ENCODE data around the gene HS2ST1. TPM values are rescaled to one million over a fixed set of nuclear protein-coding genes. Genes with fewer than 3 reads are reported as not detected.

Gene HS2ST1
- total RNA-seq, 2 donors from 2014 or later = 21.3 to 23.5 TPM

- no peak for DNase-seq
Observed at GRCh38 chr1:86950712-86951419, 36.4 kb downstream of the HS2ST1 start.

DNA sequence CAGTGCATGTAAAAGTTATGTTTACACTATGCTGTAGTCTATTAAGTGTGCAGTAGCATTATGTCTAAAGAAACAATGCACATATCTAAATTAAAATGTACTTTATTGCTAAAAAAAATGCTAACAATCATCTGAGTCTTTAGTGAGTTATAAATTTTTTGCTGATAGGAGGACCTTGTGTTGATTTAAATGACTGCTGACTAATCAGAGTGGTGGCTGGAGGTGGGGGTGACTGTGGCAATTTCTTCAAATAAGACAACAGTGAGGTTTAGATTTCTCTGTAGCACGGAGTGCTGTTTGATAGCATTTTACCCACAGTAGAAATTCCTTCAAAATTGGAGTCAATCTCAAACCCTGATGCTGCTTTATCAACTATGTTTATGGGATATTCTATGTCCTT lies 37.0 kb downstream of the HS2ST1 start:
- TF ChIP-seq CTCF (IDR thresholded peaks at IDR 0.05) = no peak
- Histone ChIP-seq H3K27me3 (no peaks in the 10 kb centered on the region), H3K27ac (no peak overlapping the region), H3K9ac (ENCODE audit: low read depth in 2 of 2, low read length in 2 of 2) (no peak overlapping the region), H3K4me3 (no peak overlapping the region), H3K4me1 (no peaks in the 10 kb centered on the region), H3K36me3 (no peaks in the 10 kb centered on the region), H3K9me3 (no peaks in the 10 kb centered on the region)
- no peak for DNase-seq
- intact Hi-C loops (cut with DNase I) = no loop called here

More at GRCh38 chr1:86950712-86951419, 36.4 kb downstream of the HS2ST1 start:
- intact Hi-C loops (cut with DNase I) = no loop called here
- no peaks in the 10 kb centered on the region for H3K36me3 ChIP-seq
- H3K9ac ChIP-seq (ENCODE audit: low read depth in 2 of 2, low read length in 2 of 2) = no peak overlapping the region
- no peak for TF ChIP-seq CTCF (IDR thresholded peaks at IDR 0.05)
- H3K4me3 ChIP-seq = no peak overlapping the region
- H3K27ac ChIP-seq = no peak overlapping the region
- H3K4me1 ChIP-seq = no peaks in the 10 kb centered on the region
- H3K27me3 ChIP-seq = no peaks in the 10 kb centered on the region
- no peaks in the 10 kb centered on the region for H3K9me3 ChIP-seq

DNA sequence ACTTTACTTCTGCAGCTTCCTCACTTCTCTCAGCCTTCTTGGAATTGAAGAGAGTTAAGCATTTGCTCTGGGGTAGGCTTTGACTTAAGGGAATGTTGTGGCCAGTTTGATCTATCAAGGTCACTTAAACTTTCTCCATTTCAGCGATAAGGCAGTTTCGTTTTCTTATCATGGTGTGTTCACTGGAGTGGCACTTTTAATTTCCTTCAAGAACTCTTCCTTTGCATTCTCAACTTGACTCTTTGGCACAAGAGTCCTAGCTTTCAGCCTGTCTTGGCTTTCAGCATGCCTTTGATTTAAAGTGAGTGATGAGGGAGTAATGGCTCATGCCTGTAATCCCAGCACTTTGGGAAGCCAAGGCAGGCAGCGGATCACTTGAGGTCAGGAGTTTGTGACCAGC lies 38.7 kb downstream of the HS2ST1 start:
- no peaks in the 10 kb centered on the region for H3K4me1 ChIP-seq
- no peaks in the 10 kb centered on the region for H3K36me3 ChIP-seq
- intact Hi-C loops (cut with DNase I) = no loop called here
- no peak overlapping the region for H3K9ac ChIP-seq (ENCODE audit: low read depth in 2 of 2, low read length in 2 of 2)
- no peak overlapping the region for H3K4me3 ChIP-seq
- H3K27ac ChIP-seq = no peak overlapping the region
- H3K27me3 ChIP-seq = no peaks in the 10 kb centered on the region
- DNase-seq = no peak
- TF ChIP-seq CTCF (IDR thresholded peaks at IDR 0.05) = no peak
- no peaks in the 10 kb centered on the region for H3K9me3 ChIP-seq

GRCh38 chr1:86955678-86956077 lies 41.2 kb downstream of the HS2ST1 start:
- no peaks in the 10 kb centered on the region for H3K9me3 ChIP-seq
- H3K36me3 ChIP-seq = no peaks in the 10 kb centered on the region
- no peaks in the 10 kb centered on the region for H3K4me1 ChIP-seq
- no peak for DNase-seq
- H3K27me3 ChIP-seq = no peaks in the 10 kb centered on the region
- intact Hi-C loops (cut with DNase I) = no loop called here
- no peak overlapping the region for H3K4me3 ChIP-seq
- H3K9ac ChIP-seq (ENCODE audit: low read depth in 2 of 2, low read length in 2 of 2) = no peak overlapping the region
- H3K27ac ChIP-seq = no peak overlapping the region
- TF ChIP-seq CTCF (IDR thresholded peaks at IDR 0.05) = no peak

DNA sequence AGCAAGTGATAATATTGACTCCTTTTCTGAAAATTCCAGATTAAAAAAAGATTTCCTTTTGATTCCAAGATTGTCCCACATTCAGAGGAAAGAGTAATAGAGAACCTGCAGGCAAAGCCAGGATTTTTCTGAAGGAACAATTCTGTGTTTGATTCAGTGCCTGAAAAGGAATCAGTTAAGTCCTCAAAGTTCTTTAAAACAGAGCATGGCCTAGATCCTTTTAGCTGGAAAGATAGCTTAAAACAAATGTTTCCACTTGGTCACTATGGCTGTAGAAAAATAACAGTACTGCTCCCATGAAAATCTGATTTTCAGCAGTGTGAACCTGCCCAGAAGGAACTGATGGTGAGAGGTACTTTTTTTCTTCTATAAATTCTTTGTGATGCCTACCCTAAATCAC lies 41.8 kb downstream of the HS2ST1 start:
- intact Hi-C loops (cut with DNase I) = no loop called here
- no peak for DNase-seq
- no peak for TF ChIP-seq CTCF (IDR thresholded peaks at IDR 0.05)

More for the DNA sequence above, 41.8 kb downstream of the HS2ST1 start:
- no peaks in the 10 kb centered on the region for H3K36me3 ChIP-seq
- no peaks in the 10 kb centered on the region for H3K9me3 ChIP-seq
- H3K27me3 ChIP-seq = no peaks in the 10 kb centered on the region
- no peaks in the 10 kb centered on the region for H3K4me1 ChIP-seq
- no peak overlapping the region for H3K9ac ChIP-seq (ENCODE audit: low read depth in 2 of 2, low read length in 2 of 2)
- H3K27ac ChIP-seq = no peak overlapping the region
- no peak overlapping the region for H3K4me3 ChIP-seq
